Stimulated activated naive CD4-positive, alpha-beta T cell (primary cell): ENCODE measurements around the gene ALK.

Experiments used
- DNase-seq, 6 experiments: peaks; one replicate each; lab custom pipeline; 2025; lab: John Stamatoyannopoulos, UW

The ALK gene

GRCh38 chr2:29714333-29714732 lies 207.1 kb downstream of the ALK start:
- DNase-seq = no peak

DNA sequence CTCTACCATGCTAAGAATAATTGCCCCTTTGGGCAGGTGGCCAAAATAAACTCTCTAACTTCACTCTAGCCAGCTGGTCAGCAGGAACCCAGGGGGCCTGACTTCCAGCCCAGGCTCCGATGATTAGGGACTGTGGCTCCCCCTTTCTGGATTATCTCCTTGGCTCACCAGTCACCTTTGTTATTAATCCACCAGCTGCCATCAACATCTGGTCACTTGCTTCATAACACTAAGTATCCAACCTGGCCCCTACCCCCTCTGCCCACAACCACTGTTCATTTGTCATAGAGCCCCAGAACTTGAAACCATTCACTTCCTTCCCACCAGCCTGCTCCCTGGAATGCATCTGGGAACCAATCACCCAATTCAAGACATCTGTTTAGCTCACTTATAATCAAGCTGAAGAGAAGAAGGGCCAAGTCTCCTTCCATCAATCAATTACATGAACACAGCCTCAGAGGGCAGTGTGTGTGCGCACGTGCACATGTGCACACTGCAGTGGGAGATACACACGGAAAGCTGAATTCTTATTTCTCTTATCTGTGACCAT lies 215.1 kb downstream of the ALK start:
- no peak for DNase-seq

DNA sequence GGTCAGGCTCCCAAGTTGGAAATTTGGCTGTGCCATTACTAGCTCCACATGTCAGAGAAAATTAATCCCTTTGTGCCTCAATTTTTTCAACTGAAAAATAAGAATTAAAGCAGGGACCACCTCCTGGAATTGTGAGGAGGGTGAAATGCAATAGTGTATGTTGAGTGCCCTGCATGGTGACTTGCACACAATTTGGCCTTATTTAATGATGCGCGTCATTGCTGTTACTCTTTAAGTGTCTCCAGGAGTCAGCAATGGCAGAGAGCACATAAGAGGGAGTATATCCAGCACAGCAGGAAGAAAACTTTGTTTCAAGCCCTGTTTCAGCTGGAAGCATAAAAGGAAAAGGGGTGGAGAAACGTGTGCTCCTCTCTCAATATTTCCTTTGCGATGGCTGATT lies 215.8 kb downstream of the ALK start:
- DNase-seq = no peak

- DNase-seq = no peak
Observed at GRCh38 chr2:29703336-29703735, 218.1 kb downstream of the ALK start.

GRCh38 chr2:29702276-29702675 lies 219.1 kb downstream of the ALK start:
- no peak for DNase-seq

DNA sequence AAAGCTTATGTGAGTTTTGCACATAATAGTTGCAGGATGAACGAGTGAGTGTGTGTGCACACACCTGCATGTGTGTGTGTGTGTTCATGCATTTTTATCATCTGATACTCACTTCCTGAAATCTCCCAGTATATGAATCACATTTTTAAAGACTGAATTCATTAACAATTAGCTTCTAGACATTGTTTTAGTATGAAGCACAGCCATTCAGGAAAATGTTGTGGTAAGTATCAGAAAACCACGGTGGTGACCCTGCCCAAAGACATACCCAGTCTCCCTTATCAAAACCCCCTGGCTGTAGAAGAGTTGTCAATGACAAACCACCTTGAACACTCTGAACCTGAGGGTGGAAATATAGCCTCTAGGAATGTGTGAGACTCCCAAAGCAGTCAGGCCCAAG lies 220.8 kb downstream of the ALK start:
- no peak for DNase-seq

DNA sequence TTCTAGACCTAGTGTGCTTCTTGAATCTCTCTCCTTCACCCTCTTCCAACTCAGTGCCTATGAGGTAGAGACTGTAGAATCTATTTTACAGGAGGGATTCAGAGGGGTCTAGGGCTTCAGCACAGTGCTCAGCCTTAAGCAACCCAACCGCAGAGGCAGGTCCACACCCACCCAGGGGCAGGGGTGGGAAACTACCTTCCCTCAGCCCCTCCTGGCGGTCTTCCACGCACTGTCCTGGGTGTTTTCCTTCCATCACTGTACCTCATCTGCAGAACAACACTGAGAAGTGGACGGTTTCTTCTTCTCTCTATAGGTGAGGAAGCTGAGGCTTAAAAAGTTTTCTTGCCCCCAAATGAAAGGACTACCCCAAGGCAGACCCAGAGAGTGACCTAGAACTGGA lies 222.3 kb downstream of the ALK start:
- no peak for DNase-seq

DNA sequence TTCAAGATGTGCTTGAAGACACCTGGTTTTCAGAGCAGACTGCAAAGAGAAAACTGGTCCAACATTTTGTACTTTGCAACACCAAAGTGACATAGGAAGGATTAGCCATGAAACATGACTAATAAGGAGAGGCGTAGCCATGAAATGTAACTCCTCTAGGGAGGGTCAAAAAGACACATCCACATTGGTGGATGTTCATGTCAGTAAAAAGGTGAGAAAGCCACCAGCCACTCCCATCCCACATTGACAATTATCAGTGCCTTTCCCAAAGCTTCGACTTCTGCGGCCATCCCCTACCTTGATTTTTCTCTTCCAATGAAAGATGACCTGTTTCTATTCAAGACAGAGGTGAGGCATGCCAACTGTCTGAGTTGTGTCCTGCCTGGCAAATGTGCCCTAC lies 223.2 kb downstream of the ALK start:
- DNase-seq = no peak

GRCh38 chr2:29697715-29698114 lies 223.7 kb downstream of the ALK start:
- no peak for DNase-seq

DNA sequence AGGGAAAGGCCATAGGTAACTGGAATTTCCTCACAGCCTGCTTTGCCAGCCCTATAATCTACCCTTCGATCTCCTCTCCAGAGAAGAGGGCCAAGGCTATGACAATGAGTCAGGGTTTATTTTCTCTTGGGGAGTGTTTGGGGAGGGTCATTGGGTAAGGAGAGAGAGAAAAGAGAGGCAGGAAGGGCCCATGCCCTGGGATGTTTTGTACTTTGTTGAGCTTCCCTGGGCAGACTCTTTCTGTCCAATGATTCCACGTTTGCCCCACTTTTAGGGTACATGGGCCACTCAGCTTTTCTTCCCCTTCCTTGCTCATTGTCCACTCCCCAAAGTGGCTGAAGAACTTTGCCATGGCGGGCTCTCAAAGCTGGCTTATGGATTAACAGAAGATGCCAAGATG lies 224.2 kb downstream of the ALK start:
- DNase-seq = no peak

- no peak for DNase-seq
Observed at GRCh38 chr2:29694741-29695140, 226.6 kb downstream of the ALK start.

DNA sequence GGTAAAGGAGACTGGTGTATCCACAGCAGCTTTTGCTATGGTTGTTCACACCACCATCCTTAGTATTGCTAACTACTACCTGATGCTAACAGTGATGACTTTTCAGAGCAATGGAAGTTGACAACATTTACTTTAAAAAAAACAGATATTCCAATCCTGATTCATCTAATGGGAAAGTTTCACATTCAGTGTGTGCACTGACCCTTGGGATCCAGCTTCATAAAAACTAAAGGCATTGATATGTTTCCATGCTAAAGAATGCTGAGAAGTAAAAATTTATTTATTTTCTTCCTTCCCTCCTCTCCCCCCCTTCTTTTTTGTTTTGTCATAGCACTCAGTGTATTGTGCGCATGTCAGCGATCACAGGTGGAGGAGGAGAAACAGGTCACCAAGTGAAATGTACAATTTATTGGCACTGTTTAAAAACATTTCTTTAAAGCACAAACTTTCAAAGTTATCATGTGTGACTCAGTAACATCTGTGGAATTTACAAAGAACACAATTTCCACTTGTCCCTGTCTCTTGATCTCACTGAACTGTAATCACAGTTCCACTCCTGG lies 229.9 kb downstream of the ALK start:
- DNase-seq = no peak

- DNase-seq = no peak
Observed at GRCh38 chr2:29689666-29690065, 231.7 kb downstream of the ALK start.

DNA sequence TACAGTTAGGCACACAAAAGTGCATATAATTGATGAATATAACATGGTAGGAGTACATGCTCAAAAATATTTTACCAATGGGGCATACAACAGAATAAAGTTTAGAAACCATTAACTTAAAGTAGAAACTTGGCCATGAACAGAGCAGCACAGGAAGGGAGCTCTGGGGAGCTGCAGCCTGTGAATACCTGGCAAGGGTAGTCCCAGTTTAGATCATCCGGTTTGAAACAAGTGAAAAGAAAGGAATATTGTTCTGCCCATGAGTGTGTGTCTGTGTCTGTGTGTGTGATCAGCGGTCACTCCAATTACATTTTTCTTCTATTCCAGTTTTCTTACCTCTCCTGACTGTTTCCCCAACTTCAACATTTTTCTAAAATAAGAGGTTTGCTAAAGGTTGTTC lies 233.0 kb downstream of the ALK start:
- DNase-seq = no peak

DNA sequence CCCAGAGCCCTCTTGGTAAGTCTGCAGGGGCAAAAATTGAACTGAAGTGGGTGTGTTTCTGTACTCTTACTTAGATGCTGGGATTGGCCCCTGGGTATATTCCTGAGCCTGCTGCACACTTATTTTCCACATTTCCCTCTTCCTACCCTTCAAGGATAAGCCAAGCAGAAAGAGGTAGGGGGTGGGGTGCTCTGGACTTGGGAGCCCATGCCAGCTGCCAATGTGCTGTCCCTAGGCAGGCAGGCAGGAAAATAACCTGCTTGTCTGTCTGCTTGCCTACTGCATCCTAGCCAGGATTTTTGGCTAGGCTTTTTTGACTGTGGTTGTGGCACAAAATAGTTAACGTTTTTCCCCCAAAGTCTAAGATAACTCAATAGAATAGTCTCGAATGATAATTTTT lies 234.3 kb downstream of the ALK start:
- no peak for DNase-seq

DNA sequence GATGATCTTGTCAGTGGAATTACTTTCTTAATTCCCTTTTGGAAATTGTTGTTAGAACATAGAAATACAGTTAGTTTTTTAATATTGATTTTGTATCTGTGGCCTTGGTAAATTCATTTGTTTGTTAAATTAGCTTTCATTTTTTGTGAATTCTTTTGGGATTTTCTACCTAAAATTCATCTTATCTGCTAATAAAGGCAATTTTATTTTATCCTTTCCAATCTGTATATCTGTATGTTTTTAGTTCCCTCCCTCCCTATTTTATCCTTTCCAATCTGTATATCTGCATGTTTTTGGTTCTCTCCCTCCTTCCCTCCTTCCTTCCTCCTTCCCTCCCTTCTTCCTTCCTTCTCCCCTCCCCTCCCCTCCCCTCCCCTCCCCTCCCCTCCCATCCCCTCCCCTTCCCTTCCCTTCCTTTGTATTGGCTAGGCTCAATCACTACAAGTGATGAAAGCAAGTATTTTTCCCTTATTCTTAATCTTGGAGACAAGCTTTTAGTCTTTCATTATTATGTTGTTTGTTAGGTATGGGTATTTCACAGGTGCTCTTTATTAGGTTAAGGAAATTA lies 244.4 kb downstream of the ALK start:
- no peak for DNase-seq

GRCh38 chr2:29664578-29664977 lies 256.8 kb downstream of the ALK start:
- DNase-seq = no peak

- no peak for DNase-seq
Observed at GRCh38 chr2:29663268-29663667, 258.1 kb downstream of the ALK start.

- DNase-seq = no peak
Observed at GRCh38 chr2:29662861-29663260, 258.5 kb downstream of the ALK start.

DNA sequence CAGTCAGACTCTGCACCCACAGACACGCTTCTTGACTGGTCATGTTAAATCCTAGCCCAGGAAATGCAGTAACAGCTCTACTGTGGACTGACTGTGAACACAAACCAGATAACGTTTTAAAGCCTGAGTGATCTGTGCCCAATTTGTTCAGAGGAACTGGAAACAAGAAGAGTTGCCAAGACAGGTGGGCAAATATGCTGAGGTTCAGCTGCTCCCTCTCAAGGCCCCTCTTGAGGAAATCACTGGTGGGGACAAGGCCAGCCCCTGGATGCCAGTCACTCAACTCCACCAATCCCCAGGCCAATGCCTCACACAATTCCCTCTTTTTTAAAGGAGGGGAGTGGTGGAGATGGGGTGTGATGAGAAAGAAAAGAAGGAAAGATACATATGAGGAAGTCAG lies 261.2 kb downstream of the ALK start:
- no peak for DNase-seq

GRCh38 chr2:29659178-29659577 lies 262.2 kb downstream of the ALK start:
- no peak for DNase-seq

GRCh38 chr2:29657674-29658073 lies 263.7 kb downstream of the ALK start:
- DNase-seq = no peak

GRCh38 chr2:29655391-29656086 lies 265.8 kb downstream of the ALK start:
- no peak for DNase-seq
